ENCODE data around the gene LYSMD4.

The LYSMD4 gene

GRCh38 chr15:99721896-99722295 lies 11.3 kb downstream of the LYSMD4 start:
- no peak overlapping the region for H3K4me3 ChIP-seq (ENCODE audit: low read length)
- TF ChIP-seq ZNF274 (IDR thresholded peaks at IDR 0.05; ENCODE audit: low read depth, low read length), result no peak

- H3K4me3 ChIP-seq (ENCODE audit: low read length), result no peak overlapping the region
- TF ChIP-seq ZNF274 (IDR thresholded peaks at IDR 0.05; ENCODE audit: low read depth, low read length), result no peak
These were observed 12.0 kb downstream of the LYSMD4 start for GRCh38 chr15:99721104-99721778.

- no peak overlapping the region; the same call in 1 of the 2 replicates for H3K4me3 ChIP-seq (ENCODE audit: low read length)
- TF ChIP-seq ZNF274 (IDR thresholded peaks at IDR 0.05; ENCODE audit: low read depth, low read length), result no peak
These were observed 12.7 kb downstream of the LYSMD4 start for GRCh38 chr15:99720533-99720932.

DNA sequence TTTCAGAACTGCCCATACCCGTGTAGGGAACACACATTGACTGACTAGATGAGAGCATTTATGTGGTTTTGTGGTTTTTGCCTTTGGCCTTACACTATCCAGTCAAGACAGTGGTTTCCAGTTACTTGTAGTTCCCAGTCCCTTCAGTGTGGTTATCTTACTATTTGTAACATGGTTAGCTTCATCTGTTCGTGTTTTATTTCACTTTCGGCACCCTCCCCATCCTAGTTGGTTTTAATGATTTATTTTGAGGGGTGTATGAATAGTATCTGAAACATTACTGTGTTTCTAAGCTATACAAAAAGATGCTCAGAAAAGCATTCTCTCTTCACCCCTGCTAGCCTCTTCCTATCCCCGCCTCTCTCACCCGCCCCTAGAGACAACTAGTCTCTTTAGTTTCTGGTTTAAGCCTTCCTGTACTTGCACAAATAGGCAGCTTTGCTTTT lies 14.1 kb downstream of the LYSMD4 start:
- H3K4me3 ChIP-seq (ENCODE audit: low read length), result peak overlapping the region; percentile 54; the same call in 1 of the 2 replicates
- TF ChIP-seq ZNF274 (IDR thresholded peaks at IDR 0.05; ENCODE audit: low read depth, low read length), result no peak

DNA sequence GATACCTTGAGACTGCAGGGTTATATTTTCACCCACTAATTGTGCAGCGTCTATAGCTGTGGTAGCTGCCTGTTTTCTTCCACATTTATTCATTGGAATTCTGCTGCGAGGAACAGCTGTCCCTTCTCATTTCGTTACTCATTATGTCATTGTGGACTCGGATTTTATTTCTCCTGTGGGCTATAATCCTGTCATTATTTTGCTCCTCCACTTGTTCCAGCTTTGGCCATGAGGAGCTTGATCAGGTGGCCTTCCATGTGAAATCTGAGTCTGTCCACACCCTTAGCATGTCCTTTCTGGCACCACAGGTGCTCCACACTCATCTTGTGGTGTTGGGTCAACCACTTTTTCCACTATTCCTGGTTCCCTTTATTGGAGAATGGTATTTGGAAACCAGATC lies 14.8 kb downstream of the LYSMD4 start:
- H3K4me3 ChIP-seq (ENCODE audit: low read length), result peak overlapping the region; percentile 59; the same call in 1 of the 2 replicates
- TF ChIP-seq ZNF274 (IDR thresholded peaks at IDR 0.05; ENCODE audit: low read depth, low read length), result no peak

GRCh38 chr15:99717161-99718009 lies 15.9 kb downstream of the LYSMD4 start:
- peak overlapping the region; percentile 11; the same call in 1 of the 2 replicates for H3K4me3 ChIP-seq (ENCODE audit: low read length)
- TF ChIP-seq ZNF274 (IDR thresholded peaks at IDR 0.05; ENCODE audit: low read depth, low read length), result no peak

- peak overlapping the region; percentile 11; the same call in 1 of the 2 replicates for H3K4me3 ChIP-seq (ENCODE audit: low read length)
- no peak for TF ChIP-seq ZNF274 (IDR thresholded peaks at IDR 0.05; ENCODE audit: low read depth, low read length)
These were observed 16.6 kb downstream of the LYSMD4 start for GRCh38 chr15:99716540-99717095.

GRCh38 chr15:99712415-99712814 lies 20.8 kb downstream of the LYSMD4 start:
- TF ChIP-seq ZNF274 (IDR thresholded peaks at IDR 0.05; ENCODE audit: low read depth, low read length), result no peak
- H3K4me3 ChIP-seq (ENCODE audit: low read length), result no peak overlapping the region

- no peak for TF ChIP-seq ZNF274 (IDR thresholded peaks at IDR 0.05; ENCODE audit: low read depth, low read length)
These were observed 21.6 kb downstream of the LYSMD4 start for GRCh38 chr15:99711625-99712024.

DNA sequence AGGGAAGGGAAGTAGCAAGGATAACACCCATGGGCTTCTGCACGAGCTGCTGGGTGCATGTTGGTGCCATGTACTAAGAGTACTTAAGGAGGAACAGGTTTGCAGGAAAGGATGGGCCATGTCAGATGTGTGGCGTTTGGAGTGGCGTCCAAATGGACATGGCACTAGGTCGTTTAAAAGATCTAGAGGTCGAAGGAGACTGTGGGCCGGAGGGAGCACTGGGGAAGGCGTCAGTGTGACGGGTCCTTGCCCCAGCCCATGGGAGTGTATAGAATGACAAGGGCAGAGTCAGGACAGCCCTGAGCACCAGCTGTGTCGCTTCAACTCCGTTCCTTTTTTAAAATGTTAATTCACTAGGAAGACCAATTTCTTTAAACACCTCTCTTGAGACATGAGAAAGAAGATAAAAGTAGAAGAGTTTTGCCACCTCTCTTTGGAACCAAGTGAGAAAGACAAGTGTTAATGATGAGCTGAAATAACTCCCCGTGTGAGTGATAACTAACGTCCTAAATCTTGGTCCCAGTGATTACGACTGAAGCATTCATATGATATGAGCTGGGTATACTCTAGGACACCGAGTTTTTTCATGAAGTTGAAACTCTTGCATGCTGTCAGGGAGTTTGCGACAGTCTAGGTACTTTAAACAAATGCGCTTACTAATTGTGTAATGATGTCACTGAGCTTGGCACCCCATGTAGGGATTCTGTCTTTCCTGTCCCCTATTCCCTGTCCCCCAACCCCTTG lies 23.8 kb downstream of the LYSMD4 start:
- no peak overlapping the region for H3K4me3 ChIP-seq (ENCODE audit: low read length)
- TF ChIP-seq ZNF274 (IDR thresholded peaks at IDR 0.05; ENCODE audit: low read depth, low read length), result no peak

More at GRCh38 chr15:99711625-99712024, 21.6 kb downstream of the LYSMD4 start:
- H3K4me3 ChIP-seq (ENCODE audit: low read length), result no peak overlapping the region

GRCh38 chr15:99708563-99708962 lies 24.7 kb downstream of the LYSMD4 start:
- no peak for TF ChIP-seq ZNF274 (IDR thresholded peaks at IDR 0.05; ENCODE audit: low read depth, low read length)
- no peak overlapping the region for H3K4me3 ChIP-seq (ENCODE audit: low read length)

DNA sequence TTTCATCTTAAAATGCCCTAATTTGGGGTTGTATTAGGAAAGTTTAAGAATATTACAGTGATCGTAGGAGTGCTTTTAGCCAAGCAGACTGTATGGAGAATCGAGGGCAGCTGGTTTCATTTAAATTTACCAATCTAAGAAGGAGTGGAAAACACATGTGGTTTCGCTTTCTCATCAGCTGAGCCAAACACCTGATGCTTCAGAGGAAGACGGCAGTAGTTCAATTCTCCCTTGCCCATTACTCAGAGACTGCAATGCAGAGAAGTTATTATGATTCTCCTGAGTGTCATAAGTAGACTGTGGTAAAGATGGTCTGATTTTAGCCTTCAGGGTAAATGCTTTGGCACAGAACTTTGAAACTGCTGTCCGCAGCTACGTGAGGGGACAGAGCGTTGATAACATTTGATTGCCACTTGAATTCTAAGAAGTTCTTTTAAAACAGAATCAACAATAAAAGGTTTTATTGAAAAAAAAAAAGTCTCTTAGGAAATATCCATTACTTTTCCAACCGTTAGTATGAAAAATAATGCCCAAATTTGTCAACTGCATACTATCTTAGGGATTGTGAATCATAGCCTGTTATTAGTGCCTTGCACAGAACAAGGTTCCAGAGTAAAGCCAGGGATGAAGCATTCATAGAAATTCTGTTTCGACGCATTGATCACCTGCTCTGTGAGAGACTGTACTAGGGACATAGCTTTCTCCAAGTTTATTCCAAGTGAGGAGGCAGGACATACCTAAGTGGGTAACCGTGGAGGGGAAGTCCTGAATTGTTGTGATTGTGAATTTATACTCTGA lies 25.6 kb downstream of the LYSMD4 start:
- H3K4me3 ChIP-seq (ENCODE audit: low read length), result no peak overlapping the region; the same call in 1 of the 2 replicates
- no peak for TF ChIP-seq ZNF274 (IDR thresholded peaks at IDR 0.05; ENCODE audit: low read depth, low read length)
